Neural cell (in vitro differentiated cells): ENCODE measurements around the gene C2orf42.

Experiments used
- EP300 ChIP-seq: fragments of 450-650 bp; conservative IDR thresholded peaks from 2 replicates; pipeline ENCODE4 v1.6.1; 2014; ENCODE audit warnings: antibody characterized with exemption, mild to moderate bottlenecking, moderate library complexity; ENCODE audit not compliant: poor library complexity, severe bottlenecking
- POLR2AphosphoS5 ChIP-seq: IDR thresholded peaks from 2 replicates; pipeline ENCODE4 v1.6.1; 2012
- RAD21 ChIP-seq: fragments of 450-650 bp; conservative IDR thresholded peaks from 2 replicates; pipeline ENCODE4 v1.6.1; 2014; ENCODE audit warnings: antibody characterized with exemption, mild to moderate bottlenecking, moderate library complexity
- TF ChIP-seq, protein P1 (sequence below): fragments of 450-650 bp; IDR thresholded peaks from 2 replicates; pipeline ENCODE4 v1.5.1; 2014; ENCODE audit warnings: antibody characterized with exemption, mild to moderate bottlenecking, moderate library complexity; ENCODE audit not compliant: poor library complexity, severe bottlenecking

DNA sequence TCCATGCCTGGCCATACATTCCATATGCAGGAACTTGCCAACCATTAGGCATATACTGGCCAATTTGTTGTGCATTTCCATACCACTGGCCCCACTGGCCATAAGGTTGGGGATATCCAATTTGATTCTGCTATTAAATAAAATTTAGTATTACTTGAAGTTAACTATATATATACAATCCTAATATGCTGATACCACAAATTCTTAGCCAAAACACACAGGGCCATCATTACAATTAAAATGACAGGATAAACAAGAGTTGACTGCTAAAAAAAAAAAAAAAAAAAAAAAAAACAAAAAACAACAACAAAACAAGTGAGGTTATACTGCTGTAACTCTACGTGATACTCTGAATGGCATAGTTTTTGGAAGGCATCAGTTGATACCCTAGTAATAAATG, 23.5 kb upstream of the C2orf42 start:
- TF ChIP-seq, protein P1, sequence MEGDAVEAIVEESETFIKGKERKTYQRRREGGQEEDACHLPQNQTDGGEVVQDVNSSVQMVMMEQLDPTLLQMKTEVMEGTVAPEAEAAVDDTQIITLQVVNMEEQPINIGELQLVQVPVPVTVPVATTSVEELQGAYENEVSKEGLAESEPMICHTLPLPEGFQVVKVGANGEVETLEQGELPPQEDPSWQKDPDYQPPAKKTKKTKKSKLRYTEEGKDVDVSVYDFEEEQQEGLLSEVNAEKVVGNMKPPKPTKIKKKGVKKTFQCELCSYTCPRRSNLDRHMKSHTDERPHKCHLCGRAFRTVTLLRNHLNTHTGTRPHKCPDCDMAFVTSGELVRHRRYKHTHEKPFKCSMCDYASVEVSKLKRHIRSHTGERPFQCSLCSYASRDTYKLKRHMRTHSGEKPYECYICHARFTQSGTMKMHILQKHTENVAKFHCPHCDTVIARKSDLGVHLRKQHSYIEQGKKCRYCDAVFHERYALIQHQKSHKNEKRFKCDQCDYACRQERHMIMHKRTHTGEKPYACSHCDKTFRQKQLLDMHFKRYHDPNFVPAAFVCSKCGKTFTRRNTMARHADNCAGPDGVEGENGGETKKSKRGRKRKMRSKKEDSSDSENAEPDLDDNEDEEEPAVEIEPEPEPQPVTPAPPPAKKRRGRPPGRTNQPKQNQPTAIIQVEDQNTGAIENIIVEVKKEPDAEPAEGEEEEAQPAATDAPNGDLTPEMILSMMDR = no peak
- no peak for TF ChIP-seq RAD21
- no peak for TF ChIP-seq POLR2AphosphoS5
- no peak for TF ChIP-seq EP300
